Measurements from ENCODE around the gene MB21D2.
"Not testable (repeated sequence)": the region's sequence is repeated elsewhere in the genome, so short reads cannot be mapped to it uniquely, and the experiment has no call there.

Gene MB21D2

DNA sequence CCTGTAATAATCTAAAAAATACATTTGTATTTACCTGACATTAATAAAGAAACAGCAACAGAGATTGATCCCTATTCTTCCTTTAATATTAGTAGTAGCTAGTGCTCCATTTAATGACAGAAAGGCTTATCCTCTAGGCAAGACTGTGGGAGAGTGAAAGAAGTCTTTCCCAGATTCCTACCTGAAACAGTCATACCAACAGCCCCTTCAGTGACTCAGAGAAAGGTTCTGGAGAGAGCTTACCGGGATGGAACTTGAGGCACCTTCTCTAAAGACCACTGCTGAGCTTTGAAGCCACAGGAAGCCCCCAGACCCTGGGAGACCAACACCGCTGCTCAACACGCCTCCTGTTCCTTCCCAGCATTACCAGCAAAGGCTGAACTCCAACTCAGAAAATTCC, 123.4 kb downstream of the MB21D2 start:
- no peak for DNase-seq (ENCODE audit: extremely low spot score)
- ChIA-PET CTCF (interaction anchor here (1.0 kb wide), 1 partner anchor 227 kb away, joined by 3 read pairs; no protein-coding TSS in a partner anchor), POLR2A (no interaction called here)
- no peak for TF ChIP-seq FOXM1 (IDR thresholded peaks at IDR 0.05; ENCODE audit: borderline replicate concordance)
- no peak for TF ChIP-seq LEF1 (IDR thresholded peaks at IDR 0.05; ENCODE audit: borderline replicate concordance)

DNA sequence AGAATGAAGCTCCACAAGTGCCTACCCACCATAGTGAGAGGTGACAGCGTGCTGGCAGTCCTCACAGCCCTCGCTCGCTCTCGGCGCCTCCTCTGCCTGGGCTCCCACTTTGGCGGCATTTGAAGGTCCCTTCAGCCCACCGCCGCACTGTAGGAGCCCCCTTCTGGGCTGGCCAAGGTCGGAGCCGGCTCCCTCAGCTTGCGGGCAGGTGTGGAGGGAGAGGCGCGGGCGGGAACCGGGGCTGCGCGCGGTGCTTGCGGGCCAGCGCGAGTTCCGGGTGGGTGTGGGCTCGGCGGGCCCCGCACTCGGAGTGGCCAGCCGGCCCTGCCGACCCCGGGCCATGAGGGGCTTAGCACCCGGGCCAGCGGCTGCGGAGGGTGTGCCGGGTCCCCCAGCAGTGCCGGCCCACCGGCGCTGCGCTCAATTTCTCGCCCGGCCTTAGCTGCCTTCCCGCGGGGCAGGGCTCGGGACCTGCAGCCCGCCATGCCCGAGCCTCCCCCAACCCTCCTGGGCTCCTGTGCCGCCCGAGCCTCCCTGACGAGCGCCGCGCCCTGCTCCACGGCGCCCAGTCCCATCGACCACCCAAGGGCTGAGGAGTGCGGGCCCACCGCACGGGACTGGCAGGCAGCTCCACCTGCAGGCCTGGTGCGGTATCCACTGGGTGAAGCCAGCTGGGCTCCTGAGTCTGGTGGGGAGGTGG, 128.7 kb downstream of the MB21D2 start:
- POLR2A ChIA-PET; DNase-seq (ENCODE audit: extremely low spot score): not testable (repeated sequence)
- CTCF ChIA-PET: interaction anchor here (1.0 kb wide), 1 partner anchor 18 kb away, joined by 3 read pairs; no protein-coding TSS in a partner anchor

DNA sequence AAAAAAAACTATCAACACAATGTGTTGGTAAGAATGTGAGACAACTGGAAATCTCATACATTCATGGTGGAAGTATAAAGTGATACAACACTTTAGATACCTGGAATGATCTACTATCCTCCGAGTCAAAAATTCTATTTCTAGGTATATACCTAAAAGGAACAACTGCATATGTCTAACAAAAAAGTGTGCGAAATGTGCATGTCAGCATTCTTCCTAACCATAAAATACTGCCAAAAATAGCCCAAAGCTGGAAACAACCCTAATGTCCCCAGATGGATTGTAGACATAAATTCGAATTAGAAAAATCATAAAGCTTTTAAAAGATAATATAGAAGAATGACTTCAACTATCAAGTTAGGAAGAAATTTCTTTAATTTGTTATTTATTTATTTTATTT, 139.1 kb downstream of the MB21D2 start:
- CTCF ChIA-PET: no interaction called here

DNA sequence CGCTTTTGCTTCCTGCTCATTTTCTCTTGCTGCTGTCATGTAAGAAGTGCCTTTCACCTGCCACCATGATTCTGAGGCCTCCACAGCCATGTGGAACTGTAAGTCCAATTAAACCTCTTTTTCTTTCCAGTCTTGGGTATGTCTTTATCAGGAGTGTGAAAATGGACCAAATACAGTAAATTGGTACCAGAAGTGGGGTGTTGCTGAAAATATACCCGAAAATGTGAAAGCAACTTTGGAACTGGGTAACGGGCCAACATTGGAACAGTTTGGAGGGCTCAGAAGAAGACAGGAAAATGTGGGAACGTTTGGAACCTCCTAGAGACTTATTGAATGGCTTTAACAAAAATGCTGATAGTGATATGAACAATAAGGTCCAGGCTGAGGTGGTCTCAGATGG, 143.3 kb downstream of the MB21D2 start:
- CTCF ChIA-PET; DNase-seq (ENCODE audit: extremely low spot score); POLR2A ChIA-PET: not testable (repeated sequence)

More for the DNA sequence above, 139.1 kb downstream of the MB21D2 start:
- POLR2A ChIA-PET: no interaction called here
- no peak for DNase-seq (ENCODE audit: extremely low spot score)
- TF ChIP-seq HDGF (IDR thresholded peaks at IDR 0.05; ENCODE audit: borderline replicate concordance) (no peak), BHLHE40 (IDR thresholded peaks at IDR 0.05; ENCODE audit: borderline replicate concordance) (no peak), ZNF384 (IDR thresholded peaks at IDR 0.05) (no peak), L3MBTL2 (conservative IDR thresholded peaks at IDR 0.05) (no peak), FOXA1 (IDR thresholded peaks at IDR 0.05) (no peak), FOXK2 (IDR thresholded peaks at IDR 0.05) (no peak), SP1 (IDR thresholded peaks at IDR 0.05) (no peak)
- TF ChIP-seq, protein P1, sequence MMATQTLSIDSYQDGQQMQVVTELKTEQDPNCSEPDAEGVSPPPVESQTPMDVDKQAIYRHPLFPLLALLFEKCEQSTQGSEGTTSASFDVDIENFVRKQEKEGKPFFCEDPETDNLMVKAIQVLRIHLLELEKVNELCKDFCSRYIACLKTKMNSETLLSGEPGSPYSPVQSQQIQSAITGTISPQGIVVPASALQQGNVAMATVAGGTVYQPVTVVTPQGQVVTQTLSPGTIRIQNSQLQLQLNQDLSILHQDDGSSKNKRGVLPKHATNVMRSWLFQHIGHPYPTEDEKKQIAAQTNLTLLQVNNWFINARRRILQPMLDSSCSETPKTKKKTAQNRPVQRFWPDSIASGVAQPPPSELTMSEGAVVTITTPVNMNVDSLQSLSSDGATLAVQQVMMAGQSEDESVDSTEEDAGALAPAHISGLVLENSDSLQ (IDR thresholded peaks at IDR 0.05): no peak

DNA sequence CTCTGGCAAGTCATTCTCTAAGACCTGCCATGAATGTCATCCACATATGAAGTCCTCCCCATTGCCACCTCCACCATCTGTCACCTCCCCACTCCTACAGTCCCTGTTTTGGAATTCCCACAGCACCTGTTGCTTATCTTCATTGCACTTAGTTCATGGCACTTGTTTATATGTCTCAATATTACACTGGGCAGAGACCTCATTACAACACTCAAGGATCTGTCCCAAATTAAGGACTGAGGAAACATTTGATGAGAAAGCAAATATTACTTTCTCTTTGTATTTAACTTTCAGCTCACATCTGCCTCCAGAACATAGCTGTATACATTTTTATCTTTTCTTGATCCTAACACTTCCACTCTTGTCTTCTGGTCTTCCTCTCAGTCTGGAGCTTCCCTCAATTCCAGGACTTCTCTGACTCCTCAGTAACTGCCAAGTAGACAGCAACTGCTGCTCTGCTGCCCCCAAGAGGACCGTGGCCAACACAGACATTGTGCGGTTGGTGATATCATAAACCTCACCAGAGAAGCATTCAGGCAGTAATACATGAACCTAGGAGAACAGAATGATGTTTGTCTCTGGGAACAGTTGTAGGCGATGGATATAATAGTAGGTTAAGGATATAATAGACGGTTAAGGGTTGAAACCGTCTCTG, 145.3 kb downstream of the MB21D2 start:
- POLR2A ChIA-PET: no interaction called here
- TF ChIP-seq, protein P1 (IDR thresholded peaks at IDR 0.05): no peak
- TF ChIP-seq FOXK2 (IDR thresholded peaks at IDR 0.05) (no peak), BHLHE40 (IDR thresholded peaks at IDR 0.05; ENCODE audit: borderline replicate concordance) (no peak), NFRKB (IDR thresholded peaks at IDR 0.05) (no peak), FOXA1 (IDR thresholded peaks at IDR 0.05) (no peak), TARDBP (IDR thresholded peaks at IDR 0.05) (no peak), SP1 (IDR thresholded peaks at IDR 0.05) (no peak)
- CTCF ChIA-PET: no interaction called here
- DNase-seq (ENCODE audit: extremely low spot score): peak; percentile 44

DNA sequence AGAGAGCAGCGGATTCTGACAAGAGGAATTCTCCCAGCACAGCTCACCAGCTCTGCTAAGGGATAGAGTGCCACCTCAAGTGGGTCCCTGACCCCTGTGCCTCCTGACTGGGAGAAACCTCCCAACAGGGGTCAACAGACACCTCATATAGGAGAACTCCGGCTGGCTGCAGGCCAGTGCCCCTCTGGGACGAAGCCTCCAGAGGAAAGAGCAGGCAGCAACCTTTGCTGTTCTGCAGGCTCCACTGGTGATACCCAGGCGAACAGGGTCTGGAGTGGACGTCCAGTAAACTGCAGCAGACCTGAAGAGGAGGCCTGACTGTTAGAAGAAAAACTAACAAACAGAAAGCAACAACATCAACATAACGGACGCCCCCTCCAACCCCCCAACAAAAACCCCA, 159.0 kb downstream of the MB21D2 start:
- TF ChIP-seq FOXM1 (IDR thresholded peaks at IDR 0.05; ENCODE audit: borderline replicate concordance) (no peak), FOXK2 (IDR thresholded peaks at IDR 0.05) (no peak), LEF1 (IDR thresholded peaks at IDR 0.05; ENCODE audit: borderline replicate concordance) (no peak), BHLHE40 (IDR thresholded peaks at IDR 0.05; ENCODE audit: borderline replicate concordance) (no peak), TARDBP (IDR thresholded peaks at IDR 0.05) (no peak), NFRKB (IDR thresholded peaks at IDR 0.05) (no peak), SUZ12 (IDR thresholded peaks at IDR 0.05) (no peak), CTBP1 (IDR thresholded peaks at IDR 0.05; ENCODE audit: borderline replicate concordance) (no peak), HDGF (IDR thresholded peaks at IDR 0.05; ENCODE audit: borderline replicate concordance) (no peak), L3MBTL2 (conservative IDR thresholded peaks at IDR 0.05) (no peak), FOXA1 (IDR thresholded peaks at IDR 0.05) (no peak), ELF4 (IDR thresholded peaks at IDR 0.05) (no peak)
- TF ChIP-seq, protein P1 (IDR thresholded peaks at IDR 0.05): no peak
- DNase-seq (ENCODE audit: extremely low spot score): no peak
- CTCF ChIA-PET: no interaction called here

DNA sequence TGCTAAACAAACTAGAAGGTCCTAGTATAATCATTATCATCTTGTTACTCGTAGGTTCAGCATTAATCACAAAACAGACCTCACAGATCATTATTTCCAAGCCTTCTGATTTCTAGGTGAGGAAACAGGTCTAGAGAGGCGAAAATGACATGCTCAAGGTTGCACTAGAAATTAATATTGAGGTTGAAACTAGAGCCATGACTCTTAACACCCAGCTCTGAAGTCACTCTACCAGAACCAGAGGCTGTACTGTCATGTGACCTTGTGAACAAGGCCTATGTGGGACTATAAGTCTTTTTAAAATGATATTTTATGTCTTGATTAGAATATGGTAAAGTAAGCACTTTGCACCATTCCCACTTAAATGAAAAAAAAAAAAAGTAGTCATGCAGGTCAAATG, 166.5 kb downstream of the MB21D2 start:
- TF ChIP-seq SP1 (IDR thresholded peaks at IDR 0.05): no peak
- no peak for TF ChIP-seq ARNT (IDR thresholded peaks at IDR 0.05)
- TF ChIP-seq, protein P1 (IDR thresholded peaks at IDR 0.05): no peak
- no peak for TF ChIP-seq ZNF384 (IDR thresholded peaks at IDR 0.05)
- TF ChIP-seq TARDBP (IDR thresholded peaks at IDR 0.05): no peak
- no peak for TF ChIP-seq FOXM1 (IDR thresholded peaks at IDR 0.05; ENCODE audit: borderline replicate concordance)
- no peak for TF ChIP-seq FOXK2 (IDR thresholded peaks at IDR 0.05)
- no peak for TF ChIP-seq FOXA1 (IDR thresholded peaks at IDR 0.05)
- TF ChIP-seq BHLHE40 (IDR thresholded peaks at IDR 0.05; ENCODE audit: borderline replicate concordance): no peak
- TF ChIP-seq CTBP1 (IDR thresholded peaks at IDR 0.05; ENCODE audit: borderline replicate concordance): no peak
- TF ChIP-seq L3MBTL2 (conservative IDR thresholded peaks at IDR 0.05): no peak
- no peak for TF ChIP-seq SUZ12 (IDR thresholded peaks at IDR 0.05)
- TF ChIP-seq NFRKB (IDR thresholded peaks at IDR 0.05): no peak
- no peak for TF ChIP-seq HDGF (IDR thresholded peaks at IDR 0.05; ENCODE audit: borderline replicate concordance)
- TF ChIP-seq LEF1 (IDR thresholded peaks at IDR 0.05; ENCODE audit: borderline replicate concordance): no peak
- TF ChIP-seq ELF4 (IDR thresholded peaks at IDR 0.05): no peak
- ChIA-PET CTCF (no interaction called here), POLR2A (no interaction called here)
- no peak for DNase-seq (ENCODE audit: extremely low spot score)

More for the DNA sequence above, 159.0 kb downstream of the MB21D2 start:
- POLR2A ChIA-PET: no interaction called here
